Activated T-helper 2 cell treated with anti-CD3 and anti-CD28 coated beads, Interferon-gamma antibody, Interleukin-2, Interleukin-4, amounts not matched to agents 10 μg/mL and 5 μg/mL and 100 μg/mL, durations not matched to agents 14 hours and 24 hours and 36 hours (primary cell): ENCODE data around the gene ARHGEF10L. TPM values are rescaled to one million over a fixed set of nuclear protein-coding genes. Genes with fewer than 3 reads are reported as not detected.

ENCODE experiments used
- DNase-seq: peaks from one replicate; pipeline ENCODE4 v3.0.0; 2021; ENCODE audit warnings: low spot score
- H3K27ac Mint-ChIP-seq: one replicate; pipeline ENCODE4 v1.8.0; 2021; ENCODE audit warnings: mixed read lengths
- H3K27me3 Mint-ChIP-seq: one replicate; pipeline ENCODE4 v1.8.0; 2021; ENCODE audit warnings: low read depth, mixed read lengths
- H3K36me3 Mint-ChIP-seq: one replicate; pipeline ENCODE4 v1.8.0; 2021; ENCODE audit warnings: low read depth, mixed read lengths
- H3K4me1 Mint-ChIP-seq: one replicate; pipeline ENCODE4 v1.8.0; 2021; ENCODE audit warnings: low read depth, mixed read lengths
- H3K4me3 Mint-ChIP-seq: one replicate; pipeline ENCODE4 v1.8.0; 2021; ENCODE audit warnings: low read depth, mild to moderate bottlenecking, moderate library complexity, mixed read lengths
- H3K9me3 Mint-ChIP-seq: one replicate; pipeline ENCODE4 v1.8.0; 2021; ENCODE audit warnings: mixed read lengths
- intact Hi-C: fragments of 100-400 bp; cut with micrococcal nuclease; formaldehyde crosslinking; loops from one replicate; pipeline ENCODE4 v1.15.1; 2023
- total RNA-seq: library from RNA; stranded (reverse); gene quantifications from 2 replicates; pipeline ENCODE4 v1.2.3, GENCODE V29; 2022

The ARHGEF10L gene
- total RNA-seq, 1 donor from 2014 or later, result 0.05 TPM

DNA sequence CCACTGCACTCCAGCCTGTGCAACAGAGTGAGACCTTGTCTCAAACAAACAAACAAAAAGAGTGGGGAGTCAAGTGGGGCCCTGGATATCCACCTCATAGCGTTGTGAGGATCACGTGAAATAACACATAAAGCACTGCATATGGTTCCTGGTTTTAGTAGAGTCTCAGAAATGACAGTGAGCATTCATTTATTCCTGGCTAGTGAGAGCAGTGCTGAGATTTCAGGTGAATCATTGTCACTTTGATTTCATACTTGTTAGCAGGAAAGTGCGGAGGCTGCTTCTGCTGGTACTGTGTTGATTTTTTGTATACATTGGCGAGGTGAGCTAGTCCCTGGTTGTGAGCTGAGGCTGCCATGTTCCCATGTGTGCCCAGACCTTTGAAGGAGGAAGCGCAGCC, 22.9 kb downstream of the ARHGEF10L start:
- Mint-ChIP-seq H3K4me3 (no peak overlapping the region), H3K27me3 (no peaks in the 10 kb centered on the region), H3K27ac (no peak overlapping the region), H3K9me3 (no peaks in the 10 kb centered on the region), H3K4me1 (no peaks in the 10 kb centered on the region), H3K36me3 (no peaks in the 10 kb centered on the region)
- DNase-seq, result no peak
- intact Hi-C loops, result no loop called here

DNA sequence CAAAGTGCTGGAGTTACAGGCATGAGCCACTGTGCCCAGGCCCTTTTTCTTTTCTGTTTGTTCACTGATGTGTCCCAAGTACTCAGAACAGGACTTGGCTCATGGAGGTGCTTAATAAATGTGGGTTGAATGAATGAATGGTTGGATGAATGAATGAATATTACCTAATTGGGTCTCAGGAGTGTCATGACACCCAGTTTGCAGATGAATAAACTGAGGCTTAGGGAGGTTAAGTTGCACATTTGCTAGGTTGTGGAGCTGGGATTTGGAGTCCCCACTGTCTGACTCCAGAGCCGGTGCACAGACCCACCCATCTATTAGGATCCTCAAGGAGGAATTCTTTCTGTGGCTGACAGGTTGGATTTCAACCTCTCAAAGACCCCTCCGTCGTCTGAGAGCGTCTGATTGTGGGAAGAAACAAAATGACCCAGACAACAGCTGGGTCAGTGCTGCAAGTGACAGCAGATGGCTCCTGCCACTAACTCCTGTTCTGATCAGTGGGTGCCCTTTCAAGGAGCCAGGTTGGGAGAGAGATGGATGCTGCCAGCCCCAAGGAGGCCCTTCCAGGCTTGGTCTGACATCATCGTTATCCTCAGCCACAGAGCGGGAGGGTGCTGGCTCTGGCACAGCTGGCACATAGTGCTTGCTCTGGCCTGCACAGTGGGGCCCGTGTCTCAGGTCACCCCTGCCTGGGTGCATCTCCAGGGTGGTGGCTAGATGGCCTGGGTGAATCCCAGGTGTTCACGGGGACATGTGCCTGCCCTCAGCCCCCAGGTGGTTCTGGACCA, 24.2 kb downstream of the ARHGEF10L start:
- Mint-ChIP-seq H3K36me3 (no peaks in the 10 kb centered on the region), H3K9me3 (no peaks in the 10 kb centered on the region)
- intact Hi-C loops, result no loop called here

DNA sequence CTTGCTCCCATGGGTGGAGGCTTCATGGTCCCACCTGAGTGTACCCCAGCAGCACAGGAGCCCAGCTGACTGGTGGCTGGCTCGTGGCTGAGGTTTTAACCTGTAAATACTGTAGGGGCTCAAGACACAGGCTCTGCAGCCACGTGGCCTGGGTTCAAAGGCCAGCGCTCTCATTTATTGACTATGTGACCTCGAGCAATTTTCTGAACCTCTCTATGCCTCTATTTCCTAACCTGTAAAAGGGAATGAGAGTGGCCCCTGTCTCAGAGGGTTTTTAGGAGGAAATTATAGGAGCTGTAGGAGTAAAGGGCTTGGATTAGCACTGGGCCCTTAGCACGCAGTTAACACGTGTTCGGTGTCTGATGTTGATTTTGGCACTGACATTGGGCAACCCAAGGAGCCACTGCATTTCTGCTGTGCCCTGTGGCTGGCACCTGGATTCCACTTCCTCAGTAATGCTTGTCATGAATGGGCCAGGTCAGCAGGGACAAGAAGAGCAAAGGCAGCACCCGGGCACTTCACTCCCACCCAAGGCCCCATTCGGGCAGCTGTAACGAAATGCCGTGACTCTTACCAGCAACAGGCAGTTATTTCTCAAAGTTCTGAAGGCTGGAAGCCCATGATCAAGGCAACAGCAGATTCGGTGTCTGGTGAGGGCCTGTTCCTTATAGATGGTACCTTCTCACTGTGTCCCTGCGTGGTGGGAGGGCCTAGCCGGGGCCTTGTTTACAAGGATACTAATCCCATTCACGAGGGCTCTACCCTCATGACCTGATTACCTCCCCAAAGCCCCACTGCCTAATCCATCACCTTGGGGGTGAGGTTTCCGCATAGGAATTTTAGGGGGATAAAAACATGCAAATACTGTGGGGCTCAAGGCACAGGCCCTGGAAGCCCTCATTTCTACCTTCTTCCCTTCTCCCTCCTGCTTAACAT, 25.2 kb downstream of the ARHGEF10L start:
- H3K36me3 Mint-ChIP-seq, result no peaks in the 10 kb centered on the region
- H3K9me3 Mint-ChIP-seq, result no peaks in the 10 kb centered on the region
- intact Hi-C loops, result no loop called here
- no peak overlapping the region for H3K4me3 Mint-ChIP-seq
- H3K4me1 Mint-ChIP-seq, result no peaks in the 10 kb centered on the region
- no peaks in the 10 kb centered on the region for H3K27me3 Mint-ChIP-seq
- H3K27ac Mint-ChIP-seq, result no peak overlapping the region
- no peak for DNase-seq

More for the DNA sequence above, 24.2 kb downstream of the ARHGEF10L start:
- no peak for DNase-seq
- Mint-ChIP-seq H3K27ac (no peak overlapping the region), H3K4me1 (no peaks in the 10 kb centered on the region), H3K27me3 (no peaks in the 10 kb centered on the region), H3K4me3 (no peak overlapping the region)

DNA sequence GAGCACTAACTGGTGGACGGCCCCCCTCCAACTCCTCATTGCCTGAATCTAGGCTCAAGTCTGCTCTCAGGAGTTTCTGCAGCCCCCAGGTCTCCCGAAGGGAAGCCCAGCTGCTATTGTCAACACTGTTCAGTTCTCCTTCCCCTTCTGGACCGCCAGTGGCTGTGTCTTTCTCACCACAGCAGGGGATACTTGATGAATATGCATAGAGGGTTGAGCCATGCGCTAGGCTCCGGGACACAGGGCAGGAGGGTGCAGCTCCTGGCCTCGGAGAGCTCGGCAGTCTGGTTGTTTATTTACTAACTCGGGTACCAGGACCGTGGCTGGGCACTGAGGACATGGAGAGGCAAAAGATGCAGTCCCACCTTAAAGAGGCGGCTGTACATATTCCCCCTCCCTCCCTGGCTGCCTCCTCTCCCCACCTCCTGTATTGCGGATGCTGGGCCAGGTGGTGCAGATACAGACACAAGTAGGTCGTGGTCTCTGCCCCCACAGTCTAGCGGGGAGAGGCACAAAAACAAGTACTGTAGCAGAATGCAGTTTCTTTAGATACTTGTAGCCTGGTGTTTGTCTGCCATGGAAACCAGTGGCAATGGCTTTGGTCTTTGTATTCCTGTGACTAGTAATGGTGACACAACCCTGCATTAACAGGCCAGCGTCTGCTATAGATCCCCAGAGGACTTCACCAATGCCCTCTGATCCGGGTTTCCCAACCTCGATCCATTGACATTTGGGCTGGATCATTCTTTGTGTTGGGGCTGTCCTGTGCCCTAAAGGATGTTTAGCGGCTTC, 26.2 kb downstream of the ARHGEF10L start:
- intact Hi-C loops, result no loop called here
- Mint-ChIP-seq H3K27me3 (no peaks in the 10 kb centered on the region), H3K4me1 (no peaks in the 10 kb centered on the region), H3K9me3 (no peaks in the 10 kb centered on the region), H3K36me3 (no peaks in the 10 kb centered on the region), H3K27ac (no peak overlapping the region), H3K4me3 (no peak overlapping the region)
- DNase-seq, result no peak

DNA sequence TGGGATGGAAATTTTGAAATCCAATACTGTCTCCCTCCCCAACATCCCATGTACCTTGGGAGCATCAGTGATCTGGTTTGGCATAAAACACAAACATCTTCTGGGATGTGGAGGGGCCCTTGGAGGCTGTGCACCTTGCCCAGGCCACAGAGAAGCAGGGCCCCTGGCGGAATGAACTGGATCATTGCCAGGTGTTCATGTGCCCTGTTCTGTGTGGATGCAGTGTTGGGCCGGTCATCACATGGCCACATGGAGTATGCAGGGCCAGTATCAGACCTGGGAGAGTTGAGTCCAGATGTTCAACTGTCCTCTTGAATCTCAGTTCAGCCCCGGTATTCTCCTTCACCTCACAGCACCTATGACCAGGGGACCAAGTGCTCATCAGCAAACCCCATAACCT, 26.9 kb downstream of the ARHGEF10L start:
- H3K27ac Mint-ChIP-seq, result no peak overlapping the region
- H3K4me1 Mint-ChIP-seq, result no peaks in the 10 kb centered on the region
- no peaks in the 10 kb centered on the region for H3K36me3 Mint-ChIP-seq
- H3K27me3 Mint-ChIP-seq, result no peaks in the 10 kb centered on the region
- H3K9me3 Mint-ChIP-seq, result no peaks in the 10 kb centered on the region
- DNase-seq, result no peak
- intact Hi-C loops, result no loop called here
- H3K4me3 Mint-ChIP-seq, result no peak overlapping the region

DNA sequence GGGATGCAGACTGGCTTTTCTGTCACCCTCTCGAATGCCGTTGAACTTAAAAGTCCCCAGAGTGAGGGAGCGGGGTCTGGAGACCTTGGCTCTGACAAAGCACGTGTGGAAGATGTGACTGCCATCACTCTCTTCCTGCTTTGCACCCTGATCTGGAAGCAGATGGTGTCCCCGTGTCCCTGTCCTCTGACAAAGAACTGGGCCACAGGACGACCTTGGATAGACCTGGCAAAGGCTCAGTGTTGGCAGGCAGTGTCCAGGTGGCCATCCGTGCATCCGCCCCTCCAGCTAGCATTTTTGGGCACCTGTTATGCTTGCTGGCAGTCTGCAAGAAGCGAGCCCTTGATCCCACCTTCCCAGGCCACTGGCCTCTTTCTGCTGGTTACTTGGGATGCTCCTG, 27.4 kb downstream of the ARHGEF10L start:
- Mint-ChIP-seq H3K27me3 (no peaks in the 10 kb centered on the region), H3K9me3 (no peaks in the 10 kb centered on the region), H3K4me1 (no peaks in the 10 kb centered on the region), H3K27ac (no peak overlapping the region), H3K4me3 (no peak overlapping the region), H3K36me3 (no peaks in the 10 kb centered on the region)
- no peak for DNase-seq
- intact Hi-C loops, result no loop called here

DNA sequence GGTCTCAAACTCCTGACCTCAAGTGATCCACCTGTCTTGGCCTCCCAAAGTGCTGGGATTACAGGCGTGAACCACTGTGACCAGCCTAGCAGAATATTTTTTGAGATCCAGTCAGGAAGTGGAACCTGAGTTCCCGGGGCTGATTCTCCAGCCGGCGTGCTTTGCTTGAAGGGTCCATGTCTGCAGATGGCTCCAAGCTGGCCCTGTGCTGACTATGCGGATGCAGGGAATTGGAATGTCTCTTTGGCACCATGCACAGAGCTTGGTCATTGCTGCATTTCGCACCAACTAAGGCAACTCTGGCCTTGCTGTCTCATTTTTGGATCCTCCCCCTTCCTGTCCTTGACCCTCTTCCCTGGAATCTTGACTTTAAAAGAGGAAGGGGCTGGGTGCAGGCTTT, 28.1 kb downstream of the ARHGEF10L start:
- no peaks in the 10 kb centered on the region for H3K27me3 Mint-ChIP-seq
- H3K27ac Mint-ChIP-seq, result no peak overlapping the region
- no peaks in the 10 kb centered on the region for H3K4me1 Mint-ChIP-seq
- no peaks in the 10 kb centered on the region for H3K36me3 Mint-ChIP-seq
- no peaks in the 10 kb centered on the region for H3K9me3 Mint-ChIP-seq
- DNase-seq, result no peak
- H3K4me3 Mint-ChIP-seq, result no peak overlapping the region
- intact Hi-C loops, result no loop called here

DNA sequence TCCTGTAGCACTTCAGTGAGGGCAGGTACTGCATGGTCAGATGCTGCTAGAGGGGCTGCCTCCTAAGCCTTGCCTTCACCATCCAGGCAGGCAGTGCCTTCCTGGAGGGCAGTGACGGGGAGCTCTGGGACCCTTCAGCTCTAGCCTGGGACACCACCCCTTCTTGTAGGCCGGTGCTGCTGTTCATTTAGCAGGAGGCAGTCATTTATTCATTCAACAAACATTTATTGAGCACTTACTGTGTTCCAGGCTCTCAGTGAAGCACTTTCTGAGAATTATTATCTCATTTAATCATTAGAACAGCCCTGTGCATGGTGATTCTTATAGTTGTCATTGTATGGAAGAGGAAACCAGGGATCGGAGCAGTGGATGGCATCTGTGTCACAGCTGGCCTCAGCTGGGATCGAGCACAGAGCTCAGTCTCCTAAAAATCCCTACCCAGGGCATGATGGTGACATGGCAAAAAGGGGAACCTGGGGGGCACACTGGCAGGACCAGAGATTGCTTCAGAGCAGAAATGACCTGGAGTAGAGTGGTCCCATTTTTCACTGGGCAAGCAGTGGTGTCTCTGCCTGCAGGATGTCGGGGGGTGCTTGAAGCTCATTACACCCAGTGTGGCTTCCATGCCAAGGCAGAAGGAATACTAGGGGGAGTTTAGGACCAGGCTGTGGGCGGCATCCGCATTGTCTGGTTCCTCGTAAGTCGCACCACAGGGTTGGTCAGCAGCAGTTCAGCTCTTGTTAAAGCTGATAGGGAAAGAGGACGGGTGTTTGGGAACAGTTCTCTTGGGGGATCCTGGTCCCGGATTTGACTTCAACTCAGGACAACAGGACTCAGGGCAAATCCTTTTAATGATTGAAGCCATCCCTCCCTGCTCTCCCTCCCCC, 28.8 kb downstream of the ARHGEF10L start:
- no peak for DNase-seq
- intact Hi-C loops, result no loop called here
- H3K9me3 Mint-ChIP-seq, result no peaks in the 10 kb centered on the region
- H3K4me3 Mint-ChIP-seq, result no peak overlapping the region
- no peaks in the 10 kb centered on the region for H3K27me3 Mint-ChIP-seq
- H3K4me1 Mint-ChIP-seq, result no peaks in the 10 kb centered on the region
- no peaks in the 10 kb centered on the region for H3K36me3 Mint-ChIP-seq
- H3K27ac Mint-ChIP-seq, result no peak overlapping the region

DNA sequence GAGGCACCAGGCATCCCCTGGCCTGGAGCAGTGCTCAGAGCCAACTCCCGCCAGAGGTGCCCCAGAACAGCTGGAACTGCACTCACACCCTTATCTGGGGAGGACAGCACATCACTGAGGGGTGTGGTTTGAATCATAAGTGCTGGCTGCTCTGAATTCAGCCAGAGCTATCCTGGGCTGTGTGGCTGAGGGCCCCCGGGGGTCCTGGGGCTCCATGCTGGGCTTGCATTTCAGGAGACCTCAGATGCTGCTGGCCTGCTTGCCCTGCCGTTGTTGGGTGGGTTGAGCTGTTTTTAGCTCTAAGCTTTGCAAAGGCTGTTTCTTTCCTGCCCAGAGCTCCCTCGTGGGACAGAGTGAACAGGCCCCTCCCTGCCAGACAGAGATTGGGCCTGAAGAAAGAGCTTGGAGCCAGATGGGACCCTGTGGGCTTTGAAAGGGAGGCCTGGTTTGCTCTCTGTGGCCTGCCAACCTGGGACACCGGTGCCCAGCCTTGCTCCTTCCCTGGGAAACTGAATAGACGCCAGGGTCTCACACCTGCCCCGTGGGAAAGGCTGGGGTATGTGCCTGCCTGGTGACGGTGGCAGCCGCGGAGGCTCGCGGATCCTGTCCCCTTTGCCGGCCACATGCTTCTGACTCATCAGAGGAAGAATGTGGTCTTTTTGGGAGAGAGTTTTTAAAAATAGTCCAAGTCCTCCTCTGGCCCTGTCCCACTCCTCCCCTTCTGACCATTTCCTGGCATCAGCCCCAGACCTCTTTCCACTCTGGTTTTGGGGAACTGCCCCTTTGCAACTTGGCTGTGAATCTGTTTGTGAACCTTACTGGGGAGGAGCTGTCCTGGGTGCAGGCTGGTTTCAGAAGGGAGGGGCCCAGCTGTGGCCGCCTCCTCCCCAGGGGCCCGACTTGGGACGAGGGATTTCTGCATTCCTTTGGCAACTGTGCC, 30.0 kb downstream of the ARHGEF10L start:
- DNase-seq, result no peak
- Mint-ChIP-seq H3K4me3 (no peak overlapping the region), H3K9me3 (no peaks in the 10 kb centered on the region), H3K27ac (no peak overlapping the region), H3K4me1 (no peaks in the 10 kb centered on the region), H3K36me3 (no peaks in the 10 kb centered on the region), H3K27me3 (no peaks in the 10 kb centered on the region)
- intact Hi-C loops, result no loop called here

DNA sequence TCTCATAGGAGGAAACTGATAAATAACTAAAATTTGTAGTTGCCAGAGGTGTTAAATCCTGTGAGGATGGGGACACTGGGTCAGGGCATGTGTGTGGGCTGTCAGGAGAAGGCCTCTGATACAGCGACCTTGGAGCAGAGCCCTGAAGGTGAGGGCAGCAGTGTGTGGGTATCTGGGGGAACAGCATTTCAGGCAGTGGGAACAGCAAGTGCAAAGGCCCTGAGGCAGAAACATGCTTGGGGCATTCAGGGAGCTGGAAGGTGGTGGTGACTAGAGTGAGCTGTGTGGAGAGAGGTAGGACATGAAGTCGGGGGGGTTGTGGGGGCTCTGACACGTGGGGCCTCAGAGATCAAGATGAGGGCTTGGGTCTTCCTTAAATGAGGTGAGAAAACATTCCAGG, 30.7 kb downstream of the ARHGEF10L start:
- DNase-seq, result no peak
- no peaks in the 10 kb centered on the region for H3K9me3 Mint-ChIP-seq
- no peaks in the 10 kb centered on the region for H3K4me1 Mint-ChIP-seq
- H3K27ac Mint-ChIP-seq, result no peak overlapping the region
- intact Hi-C loops, result no loop called here
- H3K27me3 Mint-ChIP-seq, result no peaks in the 10 kb centered on the region
- no peaks in the 10 kb centered on the region for H3K36me3 Mint-ChIP-seq
- no peak overlapping the region for H3K4me3 Mint-ChIP-seq

DNA sequence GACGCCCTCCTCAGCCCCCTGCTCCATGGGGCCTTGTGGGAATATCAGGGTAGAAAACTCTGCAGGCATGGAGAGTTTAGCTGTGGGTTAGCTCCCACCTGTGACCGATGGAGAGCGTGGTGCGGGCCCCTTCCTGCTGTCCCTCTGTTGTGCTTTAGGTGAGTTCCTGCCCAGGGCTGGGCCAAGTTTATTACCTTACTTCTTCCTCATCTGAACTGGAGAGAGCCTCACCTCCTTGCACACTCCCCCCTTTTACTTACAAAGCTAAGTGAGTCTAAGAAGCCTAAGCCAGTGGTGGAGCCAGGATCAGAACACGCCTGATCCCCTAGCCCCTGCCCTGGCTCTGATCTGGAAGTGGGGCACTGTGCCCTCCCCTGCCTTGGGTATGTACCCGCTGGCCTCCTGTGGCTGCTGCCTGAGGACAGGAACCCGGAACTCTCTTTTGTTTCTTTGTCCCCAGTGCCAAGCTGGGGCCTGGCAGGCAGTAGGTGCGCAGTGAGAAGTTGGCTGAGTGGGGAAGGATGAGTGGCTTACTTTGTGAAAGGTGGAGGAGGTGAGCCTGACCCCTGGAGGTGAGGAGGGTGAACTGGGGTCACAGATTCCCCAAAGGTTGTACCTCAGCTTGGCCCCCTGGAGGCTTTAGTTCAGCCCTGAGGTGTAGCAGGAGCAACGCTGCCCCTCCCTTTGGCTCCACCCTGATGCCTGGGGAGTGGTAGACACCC, 32.9 kb downstream of the ARHGEF10L start:
- Mint-ChIP-seq H3K4me3 (no peak overlapping the region), H3K27ac (no peak overlapping the region), H3K4me1 (no peaks in the 10 kb centered on the region), H3K27me3 (no peaks in the 10 kb centered on the region), H3K9me3 (no peaks in the 10 kb centered on the region), H3K36me3 (no peaks in the 10 kb centered on the region)
- intact Hi-C loops, result no loop called here
- DNase-seq, result no peak
